ENCODE data around the gene PTGER3. TPM values are rescaled to one million over a fixed set of nuclear protein-coding genes. Genes with fewer than 3 reads are reported as not detected.

Gene PTGER3
- total RNA-seq, 1 experiment from 2014 or later = not detected

- no peaks in the 10 kb centered on the region for H3K27me3 ChIP-seq (replicated peaks; ENCODE audit: control insufficient read depth, insufficient read depth, low read length)
- no peak for DNase-seq
- Mint-ChIP-seq H3K4me1 (ENCODE audit: low read depth, unreplicated experiment) (no peaks in the 10 kb centered on the region), H3K4me3 (ENCODE audit: unreplicated experiment) (no peak overlapping the region), H3K27me3 (ENCODE audit: insufficient read depth, unreplicated experiment) (no peaks in the 10 kb centered on the region), H3K9me3 (ENCODE audit: unreplicated experiment) (no peaks in the 10 kb centered on the region), H3K27ac (ENCODE audit: unreplicated experiment) (no peak overlapping the region), H3K36me3 (ENCODE audit: insufficient read depth, unreplicated experiment) (no peaks in the 10 kb centered on the region)
- intact Hi-C loops (cut with micrococcal nuclease; ENCODE audit: unreplicated experiment) = no loop called here
- ChIA-PET POLR2A (no interaction called here), CTCF (no interaction called here)
- no peaks in the 10 kb centered on the region for H3K4me1 ChIP-seq
- H3K9me3 ChIP-seq = no peaks in the 10 kb centered on the region
- BruUV-seq (replicated peaks) = no TSS peak
- no peak overlapping the region for H3K4me3 ChIP-seq (ENCODE audit: low read depth, low read length)
- H3K36me3 ChIP-seq (ENCODE audit: control insufficient read depth, insufficient read depth, low read length) = no peaks in the 10 kb centered on the region
- no peak for TF ChIP-seq CTCF (IDR thresholded peaks at IDR 0.05; ENCODE audit: insufficient read depth in 1 of 2, low read depth in 1 of 2, low read length in 1 of 2, severe bottlenecking in 1 of 2, unreplicated experiment in 1 of 2)
Observed at GRCh38 chr1:71053758-71054157, 6.1 kb upstream of the PTGER3 start.

GRCh38 chr1:71053146-71053545, 5.5 kb upstream of the PTGER3 start:
- no peaks in the 10 kb centered on the region for H3K27me3 Mint-ChIP-seq (ENCODE audit: insufficient read depth, unreplicated experiment)
- no peaks in the 10 kb centered on the region for H3K27me3 ChIP-seq (replicated peaks; ENCODE audit: control insufficient read depth, insufficient read depth, low read length)
- no peaks in the 10 kb centered on the region for H3K36me3 Mint-ChIP-seq (ENCODE audit: insufficient read depth, unreplicated experiment)
- no peaks in the 10 kb centered on the region for H3K4me1 Mint-ChIP-seq (ENCODE audit: low read depth, unreplicated experiment)
- ChIA-PET CTCF (no interaction called here), POLR2A (no interaction called here)
- BruUV-seq (replicated peaks) = no TSS peak
- H3K4me3 ChIP-seq (ENCODE audit: low read depth, low read length) = no peak overlapping the region
- H3K9me3 Mint-ChIP-seq (ENCODE audit: unreplicated experiment) = no peaks in the 10 kb centered on the region
- H3K36me3 ChIP-seq (ENCODE audit: control insufficient read depth, insufficient read depth, low read length) = no peaks in the 10 kb centered on the region
- DNase-seq = no peak
- H3K4me1 ChIP-seq = no peaks in the 10 kb centered on the region
- no peak overlapping the region for H3K4me3 Mint-ChIP-seq (ENCODE audit: unreplicated experiment)
- no peaks in the 10 kb centered on the region for H3K9me3 ChIP-seq
- TF ChIP-seq CTCF (IDR thresholded peaks at IDR 0.05; ENCODE audit: insufficient read depth in 1 of 2, low read depth in 1 of 2, low read length in 1 of 2, severe bottlenecking in 1 of 2, unreplicated experiment in 1 of 2) = no peak
- H3K27ac Mint-ChIP-seq (ENCODE audit: unreplicated experiment) = no peak overlapping the region
- intact Hi-C loops (cut with micrococcal nuclease; ENCODE audit: unreplicated experiment) = no loop called here

GRCh38 chr1:71049951-71050598, 2.5 kb upstream of the PTGER3 start:
- POLR2A ChIA-PET = no interaction called here
- intact Hi-C loops (cut with micrococcal nuclease; ENCODE audit: unreplicated experiment) = loop anchor here (1.0 kb wide), 2 partner anchors 305 to 365 kb away; no protein-coding TSS in a partner anchor
- BruUV-seq (replicated peaks) = no TSS peak

More at GRCh38 chr1:71049951-71050598, 2.5 kb upstream of the PTGER3 start:
- no peak overlapping the region for H3K4me3 ChIP-seq (ENCODE audit: low read depth, low read length)
- H3K27me3 ChIP-seq (replicated peaks; ENCODE audit: control insufficient read depth, insufficient read depth, low read length) = no peaks in the 10 kb centered on the region
- Mint-ChIP-seq H3K36me3 (ENCODE audit: insufficient read depth, unreplicated experiment) (no peaks in the 10 kb centered on the region), H3K27ac (ENCODE audit: unreplicated experiment) (no peak overlapping the region), H3K4me1 (ENCODE audit: low read depth, unreplicated experiment) (no peaks in the 10 kb centered on the region), H3K27me3 (ENCODE audit: insufficient read depth, unreplicated experiment) (no peaks in the 10 kb centered on the region), H3K9me3 (ENCODE audit: unreplicated experiment) (no peaks in the 10 kb centered on the region), H3K4me3 (ENCODE audit: unreplicated experiment) (no peak overlapping the region)
- no peaks in the 10 kb centered on the region for H3K36me3 ChIP-seq (ENCODE audit: control insufficient read depth, insufficient read depth, low read length)
- no peaks in the 10 kb centered on the region for H3K9me3 ChIP-seq
- H3K4me1 ChIP-seq = no peaks in the 10 kb centered on the region
- TF ChIP-seq CTCF (IDR thresholded peaks at IDR 0.05; ENCODE audit: insufficient read depth in 1 of 2, low read depth in 1 of 2, low read length in 1 of 2, severe bottlenecking in 1 of 2, unreplicated experiment in 1 of 2) = peak; percentile 35
- peak in 1 of 2 experiments; percentile 57 for DNase-seq
- CTCF ChIA-PET = interaction anchor here (1.3 kb wide), 1 partner anchor 364 kb away, joined by 4 read pairs; no protein-coding TSS in a partner anchor
